ENCODE results near the gene ITGB6. TPM values are rescaled to one million over a fixed set of nuclear protein-coding genes. Genes with fewer than 3 reads are reported as not detected.

The ITGB6 gene
- total and polyA plus RNA-seq, 7 donors: 1.8 to 5.1 (median 2.5) TPM; not detected in 4

DNA sequence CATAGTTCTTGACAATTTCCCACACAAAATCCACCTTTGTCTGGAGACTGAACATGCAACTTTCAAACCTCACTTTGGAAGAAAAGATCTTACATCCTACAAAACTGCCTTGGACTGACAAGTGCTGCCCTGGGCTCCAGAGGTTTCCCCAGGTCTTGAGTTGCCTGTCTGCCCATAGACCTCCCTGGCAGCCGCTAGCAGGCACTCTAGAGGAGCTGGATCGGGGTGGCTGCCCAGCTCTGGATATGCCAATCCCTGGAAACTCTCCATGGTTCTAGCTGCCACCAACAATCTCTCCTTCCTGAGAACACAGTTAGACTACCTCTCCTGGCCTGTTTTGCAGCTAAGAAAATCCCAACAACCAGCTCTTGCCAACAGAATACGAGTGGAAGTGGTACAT, 3.4 kb upstream of the ITGB6 start:
- no peaks in the 10 kb centered on the region for H3K36me3 ChIP-seq
- no peak for DNase-seq

DNA sequence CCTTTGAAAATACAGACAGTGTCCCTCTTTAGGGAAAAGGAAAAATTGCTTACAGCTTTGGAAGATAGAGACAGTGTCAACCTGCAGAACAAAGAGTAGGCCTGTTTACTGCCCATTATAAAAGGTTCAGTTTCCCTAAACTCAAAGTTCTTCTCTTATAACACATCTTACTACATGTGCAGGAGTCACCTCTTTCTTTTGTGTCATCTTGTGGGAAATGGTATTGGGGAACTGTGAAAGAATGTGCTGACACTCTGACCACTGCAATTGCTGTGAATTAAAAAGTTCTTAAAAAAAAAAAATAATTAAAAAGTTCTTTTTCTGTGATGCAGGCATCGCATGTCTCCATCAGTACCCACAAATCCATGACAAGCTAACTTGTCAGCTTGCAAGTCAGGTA, 2.9 kb upstream of the ITGB6 start:
- Histone ChIP-seq H3K4me1 (peaks cover 0 to 8% (median 4%) of the 10 kb centered on the region in 4 donors), H3K36me3 (no peaks in the 10 kb centered on the region), H3K27me3 (no peaks in the 10 kb centered on the region), H3K4me3 (no peak overlapping the region), H3K9me3 (no peaks in the 10 kb centered on the region), H3K27ac (no peak overlapping the region)
- intact Hi-C loops (cut with DNase I): no loop called here
- DNase-seq: no peak
- TF ChIP-seq, protein P1, sequence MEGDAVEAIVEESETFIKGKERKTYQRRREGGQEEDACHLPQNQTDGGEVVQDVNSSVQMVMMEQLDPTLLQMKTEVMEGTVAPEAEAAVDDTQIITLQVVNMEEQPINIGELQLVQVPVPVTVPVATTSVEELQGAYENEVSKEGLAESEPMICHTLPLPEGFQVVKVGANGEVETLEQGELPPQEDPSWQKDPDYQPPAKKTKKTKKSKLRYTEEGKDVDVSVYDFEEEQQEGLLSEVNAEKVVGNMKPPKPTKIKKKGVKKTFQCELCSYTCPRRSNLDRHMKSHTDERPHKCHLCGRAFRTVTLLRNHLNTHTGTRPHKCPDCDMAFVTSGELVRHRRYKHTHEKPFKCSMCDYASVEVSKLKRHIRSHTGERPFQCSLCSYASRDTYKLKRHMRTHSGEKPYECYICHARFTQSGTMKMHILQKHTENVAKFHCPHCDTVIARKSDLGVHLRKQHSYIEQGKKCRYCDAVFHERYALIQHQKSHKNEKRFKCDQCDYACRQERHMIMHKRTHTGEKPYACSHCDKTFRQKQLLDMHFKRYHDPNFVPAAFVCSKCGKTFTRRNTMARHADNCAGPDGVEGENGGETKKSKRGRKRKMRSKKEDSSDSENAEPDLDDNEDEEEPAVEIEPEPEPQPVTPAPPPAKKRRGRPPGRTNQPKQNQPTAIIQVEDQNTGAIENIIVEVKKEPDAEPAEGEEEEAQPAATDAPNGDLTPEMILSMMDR (IDR thresholded peaks at IDR 0.05): no peak
- TF ChIP-seq POLR2AphosphoS5 (IDR thresholded peaks at IDR 0.05): no peak
- no peak for TF ChIP-seq POLR2A (IDR thresholded peaks at IDR 0.05)
- no peak for TF ChIP-seq EP300 (IDR thresholded peaks at IDR 0.05)
- 98 to 100% methylated on average over 1 of the region's 1 CpG for WGBS, 2 donors

More for the DNA sequence above, 3.4 kb upstream of the ITGB6 start:
- TF ChIP-seq EP300 (IDR thresholded peaks at IDR 0.05) (no peak), POLR2A (IDR thresholded peaks at IDR 0.05) (no peak), POLR2AphosphoS5 (IDR thresholded peaks at IDR 0.05) (no peak)
- TF ChIP-seq, protein P1 (IDR thresholded peaks at IDR 0.05): no peak
- peaks cover 0 to 12% (median 8%) of the 10 kb centered on the region in 4 donors for H3K4me1 ChIP-seq
- H3K27ac ChIP-seq: no peak overlapping the region
- H3K4me3 ChIP-seq: no peak overlapping the region
- intact Hi-C loops (cut with DNase I): no loop called here
- 65% methylated on average over 3 of the region's 3 CpGs for WGBS, 2 donors
- H3K27me3 ChIP-seq: no peaks in the 10 kb centered on the region
- H3K9me3 ChIP-seq: no peaks in the 10 kb centered on the region

DNA sequence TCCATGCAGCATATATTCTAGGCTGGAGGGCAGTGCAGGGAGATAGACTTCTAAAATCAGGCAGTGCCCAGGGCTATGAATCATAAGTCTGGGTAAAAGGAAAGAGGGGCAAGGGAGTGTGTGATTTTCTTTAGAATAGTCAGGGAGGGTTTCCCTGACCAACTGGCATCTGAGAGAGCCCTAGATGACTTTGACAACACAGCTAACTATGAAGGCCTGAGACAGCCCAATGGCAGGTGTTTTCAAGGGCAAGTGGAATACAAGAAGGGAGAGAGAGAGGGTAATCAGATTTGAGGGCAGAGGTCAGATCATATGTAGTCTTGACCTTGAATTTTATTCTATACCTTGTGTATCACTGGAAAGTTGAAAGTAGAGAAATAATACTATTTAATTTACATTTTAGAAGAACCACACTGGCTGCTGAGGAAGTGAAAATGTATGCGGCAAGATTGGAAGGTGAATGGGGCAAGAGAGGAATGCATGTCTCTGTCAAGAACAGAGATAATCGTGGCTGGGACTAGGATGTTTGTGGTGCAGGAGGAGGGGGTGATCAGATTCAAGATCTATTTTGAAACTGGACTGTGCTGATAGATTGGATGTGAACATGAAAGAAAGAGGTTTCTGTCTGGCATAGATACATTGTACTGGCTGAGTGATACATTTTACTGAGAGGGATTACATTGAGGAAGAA, 1.9 kb upstream of the ITGB6 start:
- no peak for DNase-seq
- Histone ChIP-seq H3K36me3 (no peaks in the 10 kb centered on the region), H3K27me3 (no peaks in the 10 kb centered on the region), H3K27ac (no peak overlapping the region), H3K4me3 (no peak overlapping the region), H3K4me1 (no peaks in the 10 kb centered on the region), H3K9me3 (no peaks in the 10 kb centered on the region)
- TF ChIP-seq POLR2A (IDR thresholded peaks at IDR 0.05): no peak
- no peak for TF ChIP-seq EP300 (IDR thresholded peaks at IDR 0.05)
- TF ChIP-seq, protein P1 (IDR thresholded peaks at IDR 0.05): no peak
- no peak for TF ChIP-seq POLR2AphosphoS5 (IDR thresholded peaks at IDR 0.05)
- WGBS, 2 donors: 90 to 93% methylated on average over 2 of the region's 2 CpGs
- intact Hi-C loops (cut with DNase I): no loop called here

DNA sequence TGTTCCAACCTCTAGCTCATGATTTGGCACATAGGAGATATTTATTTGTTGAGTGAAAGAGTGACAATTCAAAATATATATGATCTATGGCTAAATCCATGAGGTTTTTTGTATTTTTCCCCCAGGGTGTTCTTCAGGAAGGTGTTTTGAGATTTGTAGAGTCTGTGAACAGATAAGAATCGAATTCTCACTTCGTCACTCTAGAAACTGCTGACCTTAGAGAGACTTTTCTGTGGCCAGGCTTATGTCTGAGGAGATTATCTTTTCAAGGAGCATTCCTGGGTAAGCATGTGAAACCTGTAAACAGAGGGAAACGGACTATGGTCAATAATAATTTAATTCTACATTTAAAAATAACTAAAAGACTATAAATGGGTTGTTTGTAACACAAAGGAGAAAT, 849 bp upstream of the ITGB6 start:
- Histone ChIP-seq H3K36me3 (no peaks in the 10 kb centered on the region), H3K4me1 (no peaks in the 10 kb centered on the region), H3K4me3 (no peak overlapping the region), H3K27me3 (no peaks in the 10 kb centered on the region), H3K27ac (no peak overlapping the region), H3K9me3 (no peaks in the 10 kb centered on the region)
- 81 to 82% methylated on average over 3 of the region's 3 CpGs for WGBS, 2 donors
- intact Hi-C loops (cut with DNase I): no loop called here
- DNase-seq: no peak
- TF ChIP-seq, protein P1 (IDR thresholded peaks at IDR 0.05): no peak
- no peak for TF ChIP-seq POLR2A (IDR thresholded peaks at IDR 0.05)
- no peak for TF ChIP-seq EP300 (IDR thresholded peaks at IDR 0.05)
- no peak for TF ChIP-seq POLR2AphosphoS5 (IDR thresholded peaks at IDR 0.05)

DNA sequence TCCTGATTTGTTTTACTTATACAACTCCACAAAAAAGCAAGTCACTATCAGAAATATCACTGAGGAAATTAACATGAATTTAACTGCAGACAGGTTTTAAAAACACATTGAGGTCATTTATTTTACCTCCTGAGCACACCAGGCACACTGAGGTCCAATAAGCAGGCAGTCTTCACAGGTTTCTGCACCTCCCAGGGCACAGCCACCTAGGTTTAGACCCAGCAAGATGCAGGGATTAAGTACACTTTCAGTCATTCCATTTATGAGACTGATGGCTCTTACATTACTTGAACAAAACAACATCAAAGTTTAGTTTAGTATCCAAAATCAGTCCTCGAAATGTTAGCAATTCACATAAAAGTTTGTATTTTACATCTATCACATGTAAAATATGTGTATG, 1.0 kb downstream of the ITGB6 start:
- intact Hi-C loops (cut with DNase I): no loop called here

More for the DNA sequence above, 1.0 kb downstream of the ITGB6 start:
- no peaks in the 10 kb centered on the region for H3K36me3 ChIP-seq
- H3K9me3 ChIP-seq: no peaks in the 10 kb centered on the region
- no peak overlapping the region for H3K27ac ChIP-seq
- H3K4me1 ChIP-seq: no peaks in the 10 kb centered on the region
- DNase-seq: no peak
- H3K4me3 ChIP-seq: no peak overlapping the region
- 21 to 72% methylated on average over 1 of the region's 1 CpG for WGBS, 2 donors
- TF ChIP-seq, protein P1 (IDR thresholded peaks at IDR 0.05): no peak
- TF ChIP-seq POLR2AphosphoS5 (IDR thresholded peaks at IDR 0.05) (no peak), EP300 (IDR thresholded peaks at IDR 0.05) (no peak), POLR2A (IDR thresholded peaks at IDR 0.05) (no peak)
- H3K27me3 ChIP-seq: no peaks in the 10 kb centered on the region

All from sigmoid colon (tissue), 7 donors.